KOPT-K1 (cell line): Measurements from ENCODE around the gene DDO.
"Not testable (repeated sequence)": the region's sequence is repeated elsewhere in the genome, so short reads cannot be mapped to it uniquely, and the experiment has no call there.

Experiments used
- H3K27ac ChIP-seq: fragments of 200-600 bp; sonication (generic); 2 replicates; pipeline ENCODE4 v1.5.1; 2016; ENCODE audit warnings: antibody characterized with exemption, mild to moderate bottlenecking, low read depth, low read length; ENCODE audit not compliant: poor library complexity, severe bottlenecking
- H3K36me3 ChIP-seq: fragments of 200-600 bp; sonication (generic); 2 replicates; pipeline ENCODE4 v1.5.1; 2017; ENCODE audit warnings: antibody characterized with exemption, mild to moderate bottlenecking, low read length, moderate library complexity; ENCODE audit not compliant: insufficient read depth
- H3K9me3 ChIP-seq: fragments of 200-600 bp; sonication (generic); 2 replicates; pipeline ENCODE4 v1.5.1; 2017; ENCODE audit warnings: antibody characterized with exemption, low read length, mild to moderate bottlenecking; ENCODE audit not compliant: insufficient read depth, poor library complexity, severe bottlenecking

Gene DDO

DNA sequence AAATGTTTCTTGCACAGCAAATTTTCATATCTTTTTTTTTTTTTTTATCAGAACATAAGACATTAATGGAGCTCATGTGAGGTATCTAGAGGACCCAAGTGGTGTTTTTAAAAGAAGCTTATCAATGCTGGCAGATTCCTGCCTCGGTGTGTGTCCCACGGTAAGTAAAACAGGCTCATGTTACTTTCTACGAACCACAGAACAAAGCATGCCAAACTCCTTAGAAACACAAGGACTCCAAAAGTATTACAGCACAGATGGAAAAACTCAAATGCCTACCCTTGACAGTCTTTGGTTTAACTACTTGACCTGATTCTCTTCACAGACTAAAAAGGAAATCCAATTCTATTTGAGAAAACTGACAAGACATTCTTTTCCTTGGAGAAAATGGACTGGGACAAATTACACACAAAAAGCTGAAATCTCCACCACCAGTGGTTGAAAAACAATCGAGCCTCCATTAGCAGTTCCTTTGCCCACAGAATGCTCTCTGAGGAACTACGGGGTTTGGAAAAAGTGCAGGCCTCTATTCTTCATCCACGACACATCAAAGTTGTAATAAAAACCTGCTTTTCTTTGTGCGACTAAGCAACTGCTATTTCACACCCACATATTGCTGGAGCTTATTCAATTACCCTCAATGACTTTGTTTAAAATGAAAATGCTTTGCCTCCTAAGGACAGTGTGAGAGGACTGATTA lies 62.7 kb downstream of the DDO start:
- Histone ChIP-seq H3K9me3 (no peaks in the 10 kb centered on the region), H3K36me3 (no peaks in the 10 kb centered on the region), H3K27ac (no peak overlapping the region)

DNA sequence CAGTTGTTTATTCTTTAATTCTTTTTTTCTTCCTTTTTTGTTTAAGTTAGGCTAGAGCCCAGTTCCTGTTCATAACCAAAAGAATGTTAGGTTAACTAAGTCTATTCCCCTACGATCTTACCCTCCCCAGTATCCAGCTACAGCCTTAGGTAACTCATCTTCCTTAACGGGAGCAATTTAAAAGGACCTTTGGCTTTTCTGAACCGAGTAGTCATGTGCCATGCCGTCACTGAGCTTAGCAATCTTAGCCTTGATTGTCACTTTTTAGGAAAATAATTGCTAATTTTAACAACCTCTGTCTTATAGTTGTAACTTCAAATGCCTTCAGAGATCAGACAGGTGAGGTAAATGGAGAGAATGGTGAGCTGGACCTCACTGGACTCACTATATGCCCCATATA lies 63.4 kb downstream of the DDO start:
- Histone ChIP-seq H3K36me3 (no peaks in the 10 kb centered on the region), H3K9me3 (no peaks in the 10 kb centered on the region), H3K27ac (no peak overlapping the region)

DNA sequence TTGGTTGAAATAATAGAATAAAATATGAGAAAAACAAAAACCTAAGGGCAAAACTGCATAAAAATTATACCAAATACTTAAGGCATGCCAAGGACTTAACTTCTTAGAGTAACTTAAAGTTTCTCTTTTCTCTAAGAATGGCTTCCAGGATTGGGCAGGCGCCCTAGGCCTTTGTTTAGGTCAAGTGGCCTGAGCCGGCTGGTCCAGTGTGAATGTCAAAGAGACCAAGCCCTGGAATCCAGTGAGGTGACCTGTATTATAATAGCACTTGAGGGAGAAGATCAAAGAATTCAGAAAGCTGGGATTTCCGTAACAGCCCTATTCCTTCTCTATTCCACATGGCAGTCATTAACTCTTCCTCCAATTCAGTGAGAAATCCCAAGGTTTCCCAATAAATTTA lies 63.8 kb downstream of the DDO start:
- Histone ChIP-seq H3K27ac (no peak overlapping the region), H3K9me3 (no peaks in the 10 kb centered on the region), H3K36me3 (no peaks in the 10 kb centered on the region)

DNA sequence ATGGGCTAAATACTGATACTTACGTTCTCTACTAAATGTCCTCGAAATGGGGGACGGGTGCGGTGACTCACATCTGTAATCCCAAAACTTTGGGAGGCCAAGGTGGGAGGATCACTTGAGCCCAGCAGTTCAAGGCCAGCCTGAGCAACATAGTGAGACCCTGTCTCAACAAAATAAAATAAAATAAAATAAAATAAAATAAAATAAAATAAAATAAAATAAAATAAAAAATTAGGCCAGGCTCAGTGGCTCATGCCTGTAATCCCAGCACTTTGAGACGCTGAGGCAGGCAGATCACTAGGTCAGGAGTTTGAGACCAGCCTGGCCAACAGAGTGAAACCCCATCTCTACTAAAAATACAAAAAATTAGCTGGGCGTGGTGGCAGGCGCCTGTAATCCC lies 64.8 kb downstream of the DDO start:
- not testable (repeated sequence) for H3K9me3 ChIP-seq, H3K36me3 ChIP-seq, H3K27ac ChIP-seq

DNA sequence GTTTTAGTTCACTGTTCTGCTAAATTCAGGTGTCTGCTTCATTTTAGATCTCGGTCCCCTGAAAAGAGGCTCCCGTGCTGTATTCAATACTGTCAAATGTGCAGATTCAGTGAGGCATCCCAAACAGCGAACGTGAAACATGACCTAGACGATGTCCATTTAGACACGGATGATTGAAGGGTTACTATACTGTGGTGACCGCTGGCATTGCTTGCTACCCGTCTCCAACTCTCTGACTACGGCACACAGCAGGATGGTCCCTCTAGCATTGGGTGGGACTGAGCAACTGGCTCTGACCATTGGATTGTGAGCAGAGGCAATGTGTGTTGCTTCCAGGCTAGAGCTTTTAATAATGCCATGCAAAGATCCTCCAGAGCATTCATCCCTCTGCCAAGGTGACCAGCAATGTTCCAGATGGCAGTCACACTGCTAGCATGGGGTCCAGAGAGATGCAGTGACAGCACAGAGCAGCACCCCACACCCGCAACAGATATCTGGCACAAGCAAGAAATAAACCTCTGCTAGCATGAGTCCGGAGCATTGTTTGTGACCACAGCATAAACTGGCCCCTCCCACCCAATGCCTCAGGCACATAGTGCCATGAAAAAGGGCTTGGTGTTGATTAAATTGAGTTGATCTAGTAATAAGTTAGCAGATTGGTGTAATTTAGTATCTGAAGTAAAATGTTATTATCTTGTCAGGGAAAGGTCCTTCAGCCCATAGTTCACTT lies 66.2 kb downstream of the DDO start:
- no peak overlapping the region for H3K27ac ChIP-seq
- H3K9me3 ChIP-seq = no peaks in the 10 kb centered on the region
- no peaks in the 10 kb centered on the region for H3K36me3 ChIP-seq

DNA sequence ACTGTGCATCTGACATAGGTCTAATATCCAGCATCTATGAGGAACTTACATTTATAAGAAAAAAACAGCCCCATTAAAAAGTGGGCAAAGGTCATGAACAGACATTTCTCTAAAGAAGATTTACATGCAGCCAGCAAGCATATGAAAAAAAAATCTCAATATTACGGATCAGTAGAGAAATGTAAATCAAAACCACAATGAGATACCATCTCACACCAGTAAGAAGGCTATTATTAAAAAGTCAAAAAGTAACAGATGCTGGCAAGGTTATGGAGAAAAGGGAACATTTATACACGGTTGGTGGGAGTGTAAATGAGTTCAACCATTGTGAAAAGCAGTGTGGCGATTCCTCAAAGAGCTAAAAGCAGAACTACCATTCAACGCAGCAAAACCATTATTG lies 70.3 kb downstream of the DDO start:
- H3K36me3 ChIP-seq = no peaks in the 10 kb centered on the region
- H3K27ac ChIP-seq = no peak overlapping the region
- no peaks in the 10 kb centered on the region for H3K9me3 ChIP-seq

DNA sequence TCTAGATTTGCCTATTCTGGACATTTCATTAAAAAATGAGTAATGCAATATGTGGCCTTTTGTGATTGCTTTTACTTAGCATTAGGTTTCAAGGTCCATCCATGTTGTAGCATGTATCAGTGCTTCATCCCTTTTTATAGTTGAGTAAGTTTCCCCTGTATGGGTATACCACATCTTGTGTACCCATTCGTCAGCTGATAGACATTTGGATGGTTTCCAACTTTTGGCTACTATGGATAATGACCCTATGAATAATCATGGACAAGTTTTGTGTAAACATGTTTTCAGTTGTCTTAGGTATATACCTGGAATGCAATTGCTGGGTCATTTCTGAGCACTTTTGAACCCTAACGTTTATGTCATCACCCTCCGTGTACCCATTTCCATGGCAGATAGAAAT lies 72.6 kb downstream of the DDO start:
- H3K36me3 ChIP-seq = no peaks in the 10 kb centered on the region
- H3K9me3 ChIP-seq = no peaks in the 10 kb centered on the region
- no peak overlapping the region for H3K27ac ChIP-seq
